ENCODE measurements around the gene MID1IP1. TPM values are rescaled to one million over a fixed set of nuclear protein-coding genes. Genes with fewer than 3 reads are reported as not detected.

Gene MID1IP1
- total RNA-seq, 1 experiment from 2014 or later, result 100 TPM

GRCh38 chrX:38811515-38812243 is 10.4 kb downstream of the MID1IP1 start:
- Mint-ChIP-seq H3K4me3 (no peak overlapping the region), H3K4me1 (peaks cover 13 to 14% of the 10 kb centered on the region in 2 experiments), H3K9me3 (peaks cover 63 to 65% of the 10 kb centered on the region in 2 experiments), H3K36me3 (ENCODE audit: insufficient read depth in 1 of 3, low read depth in 3 of 3) (peaks cover 5 to 7% (median 7%) of the 10 kb centered on the region in 3 experiments; a peak in 6 of 7 replicates), H3K27me3 (ENCODE audit: low read depth) (no peaks in the 10 kb centered on the region), H3K27ac (no peak overlapping the region)
- DNase-seq, result no peak
- Histone ChIP-seq H4K5ac (ENCODE audit: insufficient read length, low read depth, low read length) (no peak overlapping the region), H2BK20ac (ENCODE audit: low read depth, low read length, poor library complexity, severe bottlenecking) (no peak overlapping the region), H3K79me2 (ENCODE audit: insufficient read depth, low read length) (no peaks in the 10 kb centered on the region), H3K4ac (ENCODE audit: low read depth, low read length) (no peak overlapping the region), H2BK5ac (ENCODE audit: insufficient read length, low read length) (no peak overlapping the region), H3K9ac (ENCODE audit: extremely low read depth, insufficient read length, low read length) (no peak overlapping the region), H2AFZ (ENCODE audit: low read length) (no peak overlapping the region), H2AK5ac (ENCODE audit: insufficient read length, low read length) (no peak overlapping the region), H3K4me1 (ENCODE audit: insufficient read depth, low read length) (peaks cover 8% of the 10 kb centered on the region), H3K27me3 (ENCODE audit: insufficient read depth, low read length) (no peaks in the 10 kb centered on the region), H3K56ac (ENCODE audit: insufficient read length, low read depth, low read length) (no peak overlapping the region), H3K4me2 (ENCODE audit: insufficient read depth, insufficient read length, low read length) (no peak overlapping the region), H2BK15ac (ENCODE audit: low read depth, low read length) (no peak overlapping the region), H3T11ph (ENCODE audit: low read length) (no peak overlapping the region), H2BK12ac (ENCODE audit: insufficient read length, low read depth, low read length) (no peak overlapping the region), H3K14ac (ENCODE audit: insufficient read depth, low read length) (no peak overlapping the region), H4K20me1 (ENCODE audit: control insufficient read depth, insufficient read depth, insufficient read length) (no peaks in the 10 kb centered on the region), H3K79me1 (ENCODE audit: insufficient read depth, low read depth, low read length, poor library complexity, severe bottlenecking) (no peaks in the 10 kb centered on the region), H3K23me2 (ENCODE audit: insufficient read length, low read depth, low read length, poor library complexity, severe bottlenecking) (no peaks in the 10 kb centered on the region), H4K91ac (ENCODE audit: insufficient read length, low read depth, low read length) (no peak overlapping the region), H3K18ac (ENCODE audit: insufficient read length, low read depth, low read length) (no peak overlapping the region), H4K8ac (replicated peaks; ENCODE audit: insufficient read length, low read depth, low read length) (no peak overlapping the region), H3K27ac (ENCODE audit: insufficient read length, low read depth, low read length) (no peak overlapping the region), H2BK120ac (ENCODE audit: low read depth, low read length, poor library complexity, severe bottlenecking) (no peak overlapping the region), H3K23ac (ENCODE audit: insufficient read length, low read depth, low read length) (no peak overlapping the region), H3K9me3 (ENCODE audit: control insufficient read depth, low read depth, low read length) (no peaks in the 10 kb centered on the region)
- WGBS (ENCODE audit: extremely low coverage, insufficient read length, low lambda C conversion rate), result no CpG with 5 or more reads among the region's 3 CpGs
- TF ChIP-seq, protein P1, sequence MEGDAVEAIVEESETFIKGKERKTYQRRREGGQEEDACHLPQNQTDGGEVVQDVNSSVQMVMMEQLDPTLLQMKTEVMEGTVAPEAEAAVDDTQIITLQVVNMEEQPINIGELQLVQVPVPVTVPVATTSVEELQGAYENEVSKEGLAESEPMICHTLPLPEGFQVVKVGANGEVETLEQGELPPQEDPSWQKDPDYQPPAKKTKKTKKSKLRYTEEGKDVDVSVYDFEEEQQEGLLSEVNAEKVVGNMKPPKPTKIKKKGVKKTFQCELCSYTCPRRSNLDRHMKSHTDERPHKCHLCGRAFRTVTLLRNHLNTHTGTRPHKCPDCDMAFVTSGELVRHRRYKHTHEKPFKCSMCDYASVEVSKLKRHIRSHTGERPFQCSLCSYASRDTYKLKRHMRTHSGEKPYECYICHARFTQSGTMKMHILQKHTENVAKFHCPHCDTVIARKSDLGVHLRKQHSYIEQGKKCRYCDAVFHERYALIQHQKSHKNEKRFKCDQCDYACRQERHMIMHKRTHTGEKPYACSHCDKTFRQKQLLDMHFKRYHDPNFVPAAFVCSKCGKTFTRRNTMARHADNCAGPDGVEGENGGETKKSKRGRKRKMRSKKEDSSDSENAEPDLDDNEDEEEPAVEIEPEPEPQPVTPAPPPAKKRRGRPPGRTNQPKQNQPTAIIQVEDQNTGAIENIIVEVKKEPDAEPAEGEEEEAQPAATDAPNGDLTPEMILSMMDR (conservative IDR thresholded peaks at IDR 0.05), result no peak
